AG10803 (cell line): ENCODE results near the gene TMEM44.
"Not testable (repeated sequence)": the region's sequence is repeated elsewhere in the genome, so short reads cannot be mapped to it uniquely, and the experiment has no call there.

Experiments used
- DNase-seq: peaks from one replicate; pipeline ENCODE4 v3.0.0; 2010; ENCODE audit warnings: low read depth
- H3K4me3 ChIP-seq: 2 replicates; pipeline ENCODE4 v1.5.1; 2011; ENCODE audit warnings: mild to moderate bottlenecking, low read length, control low read depth
- TF ChIP-seq, protein P1 (sequence below): conservative IDR thresholded peaks from 2 replicates; pipeline ENCODE4 v1.5.1; 2011; ENCODE audit warnings: mild to moderate bottlenecking, low read length, control low read depth, inconsistent platforms

TMEM44 gene

DNA sequence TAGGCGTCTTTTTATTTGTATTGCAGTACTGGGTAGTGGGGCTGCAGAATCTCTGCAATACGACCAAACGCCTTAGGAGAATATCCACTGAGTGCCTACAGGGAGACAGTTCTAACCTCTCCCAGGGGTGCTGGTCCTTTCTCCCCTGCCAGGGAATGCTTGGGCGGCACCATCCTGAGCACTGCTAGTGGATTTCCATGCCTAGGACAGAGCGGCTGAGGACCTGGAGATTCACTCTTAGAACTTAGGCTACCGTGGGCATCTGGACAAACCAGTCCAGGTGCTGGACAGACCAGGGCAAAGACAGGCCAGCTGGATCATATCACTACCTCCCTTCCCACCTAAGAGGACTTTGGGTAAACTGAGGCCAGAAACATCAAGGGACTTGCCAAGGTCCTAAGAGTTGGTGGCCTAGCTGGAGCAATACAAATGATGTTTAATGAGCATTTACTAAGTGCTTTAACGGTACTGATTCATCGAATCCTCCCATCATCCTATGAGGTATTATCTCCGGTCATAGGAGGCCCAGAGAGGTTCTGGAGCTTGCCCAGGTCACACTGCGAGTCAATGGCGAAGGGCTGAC lies 902 bp downstream of the TMEM44 start:
- TF ChIP-seq, protein P1, sequence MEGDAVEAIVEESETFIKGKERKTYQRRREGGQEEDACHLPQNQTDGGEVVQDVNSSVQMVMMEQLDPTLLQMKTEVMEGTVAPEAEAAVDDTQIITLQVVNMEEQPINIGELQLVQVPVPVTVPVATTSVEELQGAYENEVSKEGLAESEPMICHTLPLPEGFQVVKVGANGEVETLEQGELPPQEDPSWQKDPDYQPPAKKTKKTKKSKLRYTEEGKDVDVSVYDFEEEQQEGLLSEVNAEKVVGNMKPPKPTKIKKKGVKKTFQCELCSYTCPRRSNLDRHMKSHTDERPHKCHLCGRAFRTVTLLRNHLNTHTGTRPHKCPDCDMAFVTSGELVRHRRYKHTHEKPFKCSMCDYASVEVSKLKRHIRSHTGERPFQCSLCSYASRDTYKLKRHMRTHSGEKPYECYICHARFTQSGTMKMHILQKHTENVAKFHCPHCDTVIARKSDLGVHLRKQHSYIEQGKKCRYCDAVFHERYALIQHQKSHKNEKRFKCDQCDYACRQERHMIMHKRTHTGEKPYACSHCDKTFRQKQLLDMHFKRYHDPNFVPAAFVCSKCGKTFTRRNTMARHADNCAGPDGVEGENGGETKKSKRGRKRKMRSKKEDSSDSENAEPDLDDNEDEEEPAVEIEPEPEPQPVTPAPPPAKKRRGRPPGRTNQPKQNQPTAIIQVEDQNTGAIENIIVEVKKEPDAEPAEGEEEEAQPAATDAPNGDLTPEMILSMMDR: no peak
- H3K4me3 ChIP-seq: peak overlapping the region; percentile 78
- DNase-seq: no peak

DNA sequence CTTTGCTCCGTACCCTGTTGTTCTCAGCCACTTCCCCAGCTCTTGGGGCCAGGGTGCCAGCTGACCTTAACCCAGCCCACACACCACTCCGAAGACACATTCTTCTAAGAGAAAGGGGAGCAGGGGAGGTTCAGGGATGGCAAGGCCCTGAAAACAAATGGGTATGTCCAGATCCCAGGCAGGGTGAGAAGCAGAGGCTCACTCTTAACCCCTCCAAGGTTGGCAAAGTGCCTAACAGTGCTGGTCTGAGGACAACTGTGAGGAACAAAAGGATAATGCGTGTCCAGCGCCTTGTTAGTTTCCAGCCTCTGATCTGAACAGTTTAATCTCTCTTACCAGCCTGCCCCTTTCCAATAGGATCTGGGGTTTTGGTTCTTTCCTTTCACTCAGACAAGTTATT lies 1.5 kb downstream of the TMEM44 start:
- TF ChIP-seq, protein P1: no peak
- DNase-seq: no peak
- H3K4me3 ChIP-seq: no peak overlapping the region

DNA sequence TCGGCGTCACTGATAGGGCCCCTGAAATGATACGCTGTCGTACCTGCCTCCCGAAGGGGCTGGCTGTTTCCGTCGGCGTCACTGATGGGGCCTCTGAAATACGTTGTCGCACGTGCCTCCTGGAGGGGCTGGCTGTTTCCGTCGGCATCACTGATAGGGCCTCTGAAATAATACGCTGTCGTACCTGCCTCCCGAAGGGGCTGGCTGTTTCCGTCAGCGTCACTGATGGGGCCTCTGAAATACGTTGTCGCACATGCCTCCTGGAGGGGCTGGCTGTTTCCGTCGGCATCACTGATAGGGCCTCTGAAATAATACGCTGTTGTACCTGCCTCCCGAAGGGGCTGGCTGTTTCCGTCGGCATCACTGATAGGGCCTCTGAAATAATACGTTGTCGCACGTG lies 2.5 kb downstream of the TMEM44 start:
- not testable (repeated sequence) for DNase-seq, H3K4me3 ChIP-seq

DNA sequence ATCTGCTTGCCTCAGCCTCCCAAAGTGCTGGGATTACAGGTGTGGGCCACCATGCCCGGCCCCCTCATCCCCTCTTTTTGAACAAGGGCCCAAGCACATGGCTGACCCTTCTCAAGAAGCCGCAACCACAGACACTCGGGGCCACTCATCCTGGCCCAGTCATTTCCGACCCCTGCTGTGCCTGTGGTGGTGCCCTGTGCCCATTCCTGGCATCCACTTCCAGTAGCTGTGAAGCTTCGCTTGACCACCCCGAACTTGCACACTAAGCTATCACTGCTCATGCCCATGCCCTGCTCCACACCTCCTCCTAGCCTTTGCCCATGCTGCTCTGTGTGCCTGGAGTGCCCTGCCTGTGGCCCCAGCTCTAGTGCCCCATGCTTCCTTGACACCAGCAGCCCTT lies 8.3 kb downstream of the TMEM44 start:
- no peak for DNase-seq
- TF ChIP-seq, protein P1: no peak
- H3K4me3 ChIP-seq: no peak overlapping the region

DNA sequence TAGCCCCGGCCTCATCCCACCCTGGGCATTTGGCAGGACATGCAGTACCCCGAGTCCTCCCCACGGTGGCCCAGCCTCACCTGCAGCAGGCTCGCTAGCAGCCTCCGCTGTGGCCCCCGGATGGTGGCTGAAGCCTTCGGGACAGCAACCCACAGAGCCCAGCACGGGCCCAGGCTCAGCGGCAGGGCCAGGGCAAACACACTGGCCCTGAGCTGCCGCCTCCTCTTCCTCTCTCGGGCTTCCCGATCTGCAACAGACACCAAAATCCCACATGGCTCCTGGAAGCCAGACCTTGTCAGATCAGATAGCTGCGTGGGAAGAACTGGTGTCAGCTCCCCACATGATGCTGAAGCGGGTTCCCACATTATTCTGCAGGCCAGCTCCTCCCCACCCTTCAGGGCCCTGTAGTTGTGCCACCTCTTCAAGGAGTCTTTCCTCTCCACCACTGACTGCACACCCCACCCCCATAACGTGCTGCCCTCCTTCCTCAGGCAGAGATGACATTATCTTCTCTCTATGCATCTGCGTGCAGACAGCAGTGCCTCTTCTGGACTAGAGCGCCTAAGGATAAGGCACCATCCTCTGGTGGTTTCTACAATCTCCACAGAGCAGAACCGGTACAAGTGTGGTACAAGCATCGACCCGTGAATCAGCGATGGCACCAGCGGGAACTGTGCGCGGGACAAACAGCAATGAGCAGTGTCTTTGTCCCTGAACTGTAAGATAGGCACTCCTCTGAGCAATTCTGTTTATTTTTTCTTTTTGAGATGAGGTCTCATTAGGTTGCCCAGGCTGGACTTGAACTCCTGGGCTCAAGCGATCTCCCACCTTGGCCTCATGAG lies 9.5 kb downstream of the TMEM44 start:
- no peak overlapping the region for H3K4me3 ChIP-seq
- no peak for DNase-seq
- TF ChIP-seq, protein P1: no peak

DNA sequence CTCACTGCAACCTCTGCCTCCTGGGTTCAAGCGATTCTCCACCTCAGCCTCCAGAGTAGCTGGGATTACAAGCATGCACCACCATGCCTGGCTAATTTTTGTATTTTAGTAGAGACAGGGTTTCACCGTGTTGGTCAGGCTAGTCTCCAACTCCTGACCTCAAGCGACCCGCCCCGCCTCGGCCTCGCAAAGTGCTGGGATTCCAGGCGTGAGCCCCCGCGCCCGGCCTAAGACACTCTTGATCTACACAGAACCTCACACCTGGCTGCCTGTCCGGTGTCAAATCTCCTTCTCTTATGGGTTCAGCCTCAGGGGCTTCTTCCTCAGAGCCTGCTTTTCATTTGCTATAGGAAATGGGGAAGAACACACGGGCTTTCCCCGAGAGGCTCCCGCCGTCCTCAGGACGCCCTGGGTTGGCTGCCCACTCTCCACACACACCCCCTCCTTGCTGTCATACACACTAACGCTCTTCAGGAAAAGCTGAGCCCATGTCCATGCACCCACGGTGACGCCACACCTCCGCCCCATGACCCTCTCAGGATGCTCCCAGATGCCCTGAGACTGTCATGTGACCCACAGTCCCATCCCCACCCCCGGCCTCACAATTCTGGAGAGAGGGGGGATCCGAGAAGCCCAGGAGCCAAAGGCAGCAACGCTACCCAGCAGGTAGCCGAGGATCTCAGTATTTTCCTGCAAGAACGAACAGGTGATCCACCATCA lies 10.4 kb downstream of the TMEM44 start:
- TF ChIP-seq, protein P1: no peak
- DNase-seq: no peak

DNA sequence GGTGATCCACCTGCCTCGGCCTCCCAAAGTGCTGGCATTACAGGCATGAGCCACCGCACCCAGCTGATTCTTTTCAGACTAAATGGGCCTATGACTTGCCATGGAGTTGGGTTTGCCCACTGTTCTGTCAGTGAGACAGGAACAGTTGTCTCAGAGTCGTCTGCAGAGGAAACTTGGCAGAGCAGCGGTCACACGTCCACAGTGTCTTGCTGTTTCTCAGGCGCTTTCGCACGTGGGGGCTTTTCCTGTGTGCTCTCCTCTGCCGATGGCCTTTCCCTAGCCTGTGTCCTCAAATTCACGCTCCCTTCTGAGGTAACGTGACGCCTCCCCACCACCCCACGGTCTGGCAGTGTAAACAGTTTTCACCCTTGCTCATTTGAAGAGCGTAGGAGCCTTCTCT lies 11.3 kb downstream of the TMEM44 start:
- no peak for DNase-seq
- TF ChIP-seq, protein P1: no peak
- H3K4me3 ChIP-seq: no peak overlapping the region

More for the DNA sequence above, 10.4 kb downstream of the TMEM44 start:
- H3K4me3 ChIP-seq: no peak overlapping the region
